WTC11 (cell line): ENCODE results near the gene PKDCC. TPM values are rescaled to one million over a fixed set of nuclear protein-coding genes. Genes with fewer than 3 reads are reported as not detected.
A peak's percentile ranks its signal among the peaks of the same experiment; 100 is the strongest.

ENCODE experiments used
- ATAC-seq: fragments of 200-7000 bp; cut with Tn5 transposase; 2 replicates; pipeline ENCODE4 v1.10.0; 2021; ENCODE audit warnings: mild to moderate bottlenecking, moderate library complexity
- CTCF ChIA-PET: fragments of 300-600 bp; sonication (Branson Sonifier 250); formaldehyde crosslinking; loops from one replicate; lab custom pipeline; 2021; ENCODE audit warnings: antibody characterized with exemption; lab: Charles Lee
- POLR2A ChIA-PET: fragments of 350-600 bp; sonication (Branson Sonifier 250); formaldehyde crosslinking; loops from one replicate; lab custom pipeline; 2021; ENCODE audit warnings: antibody characterized with exemption; lab: Charles Lee
- DNase-seq: peaks from one replicate; pipeline ENCODE4 v3.0.0; 2021; ENCODE audit warnings: low spot score
- H3K27ac Mint-ChIP-seq: 2 replicates; pipeline ENCODE4 v1.8.0; 2021; ENCODE audit warnings: mixed read lengths
- H3K27me3 Mint-ChIP-seq: 2 replicates; pipeline ENCODE4 v1.8.0; 2021; ENCODE audit warnings: low read depth, mild to moderate bottlenecking, moderate library complexity, mixed read lengths
- H3K36me3 Mint-ChIP-seq: 2 replicates; pipeline ENCODE4 v1.8.0; 2021; ENCODE audit warnings: mixed read lengths
- H3K4me1 Mint-ChIP-seq: 2 replicates; pipeline ENCODE4 v1.8.0; 2022; ENCODE audit warnings: mixed read lengths
- H3K4me3 Mint-ChIP-seq: 2 replicates; pipeline ENCODE4 v1.8.0; 2021; ENCODE audit warnings: mild to moderate bottlenecking, moderate library complexity, mixed read lengths
- H3K9me3 Mint-ChIP-seq: 2 replicates; pipeline ENCODE4 v1.8.0; 2021; ENCODE audit warnings: mixed read lengths
- FOXK1 ChIP-seq: sonication (generic); formaldehyde crosslinking; IDR thresholded peaks from 2 replicates; pipeline ENCODE4 v1.8.0; 2022; ENCODE audit warnings: mild to moderate bottlenecking, moderate library complexity, missing genetic modification reagents
- FOXP1 ChIP-seq: sonication (generic); formaldehyde crosslinking; IDR thresholded peaks from 2 replicates; pipeline ENCODE4 v1.8.0; 2022; ENCODE audit warnings: missing genetic modification reagents, mild to moderate bottlenecking, moderate library complexity, borderline replicate concordance
- GRHL2 ChIP-seq: fragments of 250-450 bp; sonication (Bioruptor Pico); IDR thresholded peaks from 2 replicates; pipeline ENCODE4 v1.8.0; 2022; ENCODE audit warnings: mild to moderate bottlenecking, moderate library complexity; ENCODE audit not compliant: insufficient replicate concordance, severe bottlenecking
- KAT7 ChIP-seq: sonication (generic); formaldehyde crosslinking; IDR thresholded peaks from 2 replicates; pipeline ENCODE4 v1.8.1; 2023; ENCODE audit warnings: missing genetic modification reagents, mild to moderate bottlenecking, borderline replicate concordance
- NR3C1 ChIP-seq: sonication (generic); formaldehyde crosslinking; conservative IDR thresholded peaks from 2 replicates; pipeline ENCODE4 v1.8.1; 2023; ENCODE audit warnings: low read depth, mild to moderate bottlenecking, missing genetic modification reagents
- PRRX2 ChIP-seq: fragments of 250-450 bp; sonication (Bioruptor Pico); IDR thresholded peaks from 2 replicates; pipeline ENCODE4 v1.8.0; 2021; ENCODE audit warnings: mild to moderate bottlenecking
- SP1 ChIP-seq: sonication (generic); formaldehyde crosslinking; conservative IDR thresholded peaks from 2 replicates; pipeline ENCODE4 v1.8.1; 2022; ENCODE audit warnings: missing genetic modification reagents
- TP53 ChIP-seq: sonication (generic); formaldehyde crosslinking; IDR thresholded peaks from 2 replicates; pipeline ENCODE4 v1.8.1; 2023; ENCODE audit warnings: mild to moderate bottlenecking, missing genetic modification reagents
- ZNF121 ChIP-seq: sonication (generic); formaldehyde crosslinking; IDR thresholded peaks from 2 replicates; pipeline ENCODE4 v1.8.0; 2023; ENCODE audit warnings: missing genetic modification reagents
- ZNF232 ChIP-seq: sonication (generic); formaldehyde crosslinking; IDR thresholded peaks from 2 replicates; pipeline ENCODE4 v1.8.0; 2022; ENCODE audit warnings: mild to moderate bottlenecking, missing genetic modification reagents
- ZNF396 ChIP-seq: fragments of 250-450 bp; sonication (Bioruptor Pico); IDR thresholded peaks from 2 replicates; pipeline ENCODE4 v1.8.0; 2021; ENCODE audit warnings: mild to moderate bottlenecking, moderate library complexity, borderline replicate concordance
- ZNF671 ChIP-seq: fragments of 250-450 bp; sonication (Bioruptor Pico); IDR thresholded peaks from 2 replicates; pipeline ENCODE4 v1.8.0; 2021; ENCODE audit warnings: mild to moderate bottlenecking
- total RNA-seq: library from RNA; stranded (reverse); gene quantifications from 3 replicates; pipeline ENCODE4 v1.2.3, GENCODE V29; 2021
- TF ChIP-seq, protein P1 (sequence below): sonication (generic); formaldehyde crosslinking; IDR thresholded peaks from 2 replicates; pipeline ENCODE4 v1.8.1; 2022; ENCODE audit warnings: mild to moderate bottlenecking, moderate library complexity, missing genetic modification reagents
- TF ChIP-seq, protein P2 (sequence below): sonication (generic); formaldehyde crosslinking; IDR thresholded peaks from 2 replicates; pipeline ENCODE4 v1.8.0; 2022; ENCODE audit warnings: mild to moderate bottlenecking, missing genetic modification reagents
- TF ChIP-seq, protein P3 (sequence below): sonication (generic); formaldehyde crosslinking; IDR thresholded peaks from 2 replicates; pipeline ENCODE4 v1.8.1; 2023; ENCODE audit warnings: mild to moderate bottlenecking, missing genetic modification reagents

The PKDCC gene
- total RNA-seq, 1 experiment from 2014 or later = 27.3 TPM

DNA sequence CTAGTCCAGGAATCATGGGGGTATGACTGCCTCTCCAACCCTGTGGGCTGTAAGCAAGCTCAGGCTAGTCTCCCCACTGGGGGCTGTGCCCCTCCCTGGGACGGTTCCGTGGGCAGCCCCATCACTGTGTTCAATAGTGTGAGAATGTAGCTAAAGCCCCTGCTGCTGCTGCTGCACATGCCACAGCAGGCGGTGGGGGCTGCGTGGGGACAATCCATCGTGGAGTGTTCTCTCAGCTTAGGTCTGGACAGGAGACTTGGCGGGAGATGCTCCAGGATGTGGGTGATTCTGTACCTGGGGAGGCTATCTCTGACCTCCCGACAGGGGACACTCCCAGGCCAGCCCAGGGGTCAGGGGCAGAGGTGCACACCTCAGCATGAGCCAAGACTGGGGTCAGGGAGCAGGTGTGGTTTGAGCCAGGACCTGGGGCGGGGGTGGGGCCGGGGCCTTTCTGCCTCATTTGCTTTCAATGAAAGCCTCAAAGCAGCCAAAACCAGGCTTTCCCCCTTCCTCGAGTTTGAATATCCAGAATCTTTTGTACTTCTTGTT, 10.2 kb downstream of the PKDCC start:
- no peaks in the 10 kb centered on the region for H3K27me3 Mint-ChIP-seq
- CTCF ChIA-PET = no interaction called here
- no peak overlapping the region for H3K4me3 Mint-ChIP-seq
- no peak for ATAC-seq
- peaks cover 17% of the 10 kb centered on the region for H3K36me3 Mint-ChIP-seq
- DNase-seq = no peak
- TF ChIP-seq, protein P1, sequence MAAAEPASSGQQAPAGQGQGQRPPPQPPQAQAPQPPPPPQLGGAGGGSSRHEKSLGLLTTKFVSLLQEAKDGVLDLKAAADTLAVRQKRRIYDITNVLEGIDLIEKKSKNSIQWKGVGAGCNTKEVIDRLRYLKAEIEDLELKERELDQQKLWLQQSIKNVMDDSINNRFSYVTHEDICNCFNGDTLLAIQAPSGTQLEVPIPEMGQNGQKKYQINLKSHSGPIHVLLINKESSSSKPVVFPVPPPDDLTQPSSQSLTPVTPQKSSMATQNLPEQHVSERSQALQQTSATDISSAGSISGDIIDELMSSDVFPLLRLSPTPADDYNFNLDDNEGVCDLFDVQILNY (CRISPR knock-in tag) = no peak
- TF ChIP-seq TP53 = no peak
- TF ChIP-seq, all 79 proteins: peak for 0
- POLR2A ChIA-PET = no interaction called here
- Mint-ChIP-seq H3K27ac (no peak overlapping the region), H3K9me3 (no peaks in the 10 kb centered on the region), H3K4me1 (peaks cover 26% of the 10 kb centered on the region)

DNA sequence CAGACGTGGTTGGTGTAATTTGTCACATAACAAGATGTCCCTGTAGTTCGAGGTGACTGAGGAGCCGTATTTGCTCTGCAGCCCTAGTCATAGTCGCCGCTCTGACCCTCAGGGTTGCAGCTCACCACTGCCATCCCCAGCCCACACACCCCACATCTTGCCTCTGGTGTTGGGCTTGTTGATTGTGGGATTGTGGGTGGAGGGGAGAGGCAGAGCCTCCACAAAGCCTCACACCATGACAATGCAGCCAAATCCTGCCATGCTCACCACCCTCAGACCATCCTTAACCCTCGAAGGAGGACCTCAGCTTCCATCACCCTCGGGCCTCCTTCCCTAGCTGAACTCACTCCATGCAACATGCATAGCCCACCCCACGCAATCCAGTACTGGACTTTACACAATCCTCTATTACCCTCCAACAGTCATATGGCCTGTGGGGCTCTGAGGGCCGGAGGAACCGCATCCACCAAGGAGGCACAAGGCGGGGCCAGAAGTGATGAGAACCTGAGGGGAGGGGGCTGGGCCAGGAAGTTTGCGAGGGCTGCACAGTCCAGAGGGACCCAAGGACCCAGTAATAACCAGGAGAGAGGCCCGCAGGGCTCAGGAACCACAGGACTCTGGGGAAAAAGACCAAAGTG, 11.6 kb downstream of the PKDCC start:
- CTCF ChIA-PET = interaction anchor here (0.7 to 4.5 kb wide), 3 partner anchors 18 to 189 kb away, joined by 3 to 21 read pairs (median 3); no protein-coding TSS in a partner anchor
- H3K4me1 Mint-ChIP-seq = peaks cover 12% of the 10 kb centered on the region
- H3K9me3 Mint-ChIP-seq = no peaks in the 10 kb centered on the region
- H3K36me3 Mint-ChIP-seq = peaks cover 17% of the 10 kb centered on the region
- TF ChIP-seq PRRX2 (peak; percentile 65; the same call in 1 of the 2 replicates), FOXK1 (CRISPR knock-in tag) (no peak), SP1 (CRISPR knock-in tag) (no peak), KAT7 (CRISPR knock-in tag) (no peak), FOXP1 (CRISPR knock-in tag) (no peak)
- TF ChIP-seq, protein P2, sequence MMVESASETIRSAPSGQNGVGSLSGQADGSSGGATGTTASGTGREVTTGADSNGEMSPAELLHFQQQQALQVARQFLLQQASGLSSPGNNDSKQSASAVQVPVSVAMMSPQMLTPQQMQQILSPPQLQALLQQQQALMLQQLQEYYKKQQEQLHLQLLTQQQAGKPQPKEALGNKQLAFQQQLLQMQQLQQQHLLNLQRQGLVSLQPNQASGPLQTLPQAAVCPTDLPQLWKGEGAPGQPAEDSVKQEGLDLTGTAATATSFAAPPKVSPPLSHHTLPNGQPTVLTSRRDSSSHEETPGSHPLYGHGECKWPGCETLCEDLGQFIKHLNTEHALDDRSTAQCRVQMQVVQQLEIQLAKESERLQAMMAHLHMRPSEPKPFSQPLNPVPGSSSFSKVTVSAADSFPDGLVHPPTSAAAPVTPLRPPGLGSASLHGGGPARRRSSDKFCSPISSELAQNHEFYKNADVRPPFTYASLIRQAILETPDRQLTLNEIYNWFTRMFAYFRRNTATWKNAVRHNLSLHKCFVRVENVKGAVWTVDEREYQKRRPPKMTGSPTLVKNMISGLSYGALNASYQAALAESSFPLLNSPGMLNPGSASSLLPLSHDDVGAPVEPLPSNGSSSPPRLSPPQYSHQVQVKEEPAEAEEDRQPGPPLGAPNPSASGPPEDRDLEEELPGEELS (CRISPR knock-in tag) = no peak
- TF ChIP-seq, all 79 proteins: peak for 1
- no peak for ATAC-seq
- no peak for DNase-seq
- Mint-ChIP-seq H3K27me3 (no peaks in the 10 kb centered on the region), H3K4me3 (no peak overlapping the region), H3K27ac (no peak overlapping the region)
- POLR2A ChIA-PET = no interaction called here

DNA sequence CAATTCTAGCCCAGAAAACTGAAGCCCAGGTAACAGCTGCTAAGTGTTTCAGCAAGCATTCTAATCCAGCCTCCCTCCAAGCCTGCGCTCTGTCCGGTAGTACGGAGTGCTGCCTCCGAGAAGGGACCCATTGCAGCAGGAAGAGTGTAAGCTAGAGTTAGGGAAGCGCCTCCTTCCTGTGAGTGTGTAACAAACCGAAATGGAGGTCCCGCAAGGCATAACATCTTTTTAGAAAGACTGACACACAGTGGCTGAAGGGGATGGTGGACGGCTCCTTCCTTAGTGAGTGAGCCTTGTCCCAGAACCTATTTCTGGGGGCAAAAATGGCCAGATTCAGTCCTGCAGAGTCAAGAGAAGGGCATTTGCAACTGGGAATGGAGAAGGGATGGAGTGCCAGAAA, 12.2 kb downstream of the PKDCC start:
- Mint-ChIP-seq H3K36me3 (peaks cover 17% of the 10 kb centered on the region), H3K4me1 (peaks cover 6% of the 10 kb centered on the region), H3K27ac (no peak overlapping the region), H3K4me3 (no peak overlapping the region), H3K27me3 (no peaks in the 10 kb centered on the region), H3K9me3 (no peaks in the 10 kb centered on the region)
- no peak for DNase-seq
- ChIA-PET POLR2A (no interaction called here), CTCF (interaction anchor here (1.4 to 4.5 kb wide), 3 partner anchors 19 to 189 kb away, joined by 3 to 21 read pairs (median 3); no protein-coding TSS in a partner anchor)
- peak; percentile 36 for ATAC-seq
- TF ChIP-seq ZNF232 (CRISPR knock-in tag) = no peak
- TF ChIP-seq ZNF121 (CRISPR knock-in tag) = no peak
- TF ChIP-seq ZNF396 (CRISPR knock-in tag) = no peak
- TF ChIP-seq ZNF671 (CRISPR knock-in tag) = no peak
- TF ChIP-seq NR3C1 (CRISPR knock-in tag) = no peak
- TF ChIP-seq GRHL2 = no peak
- TF ChIP-seq, protein P3, sequence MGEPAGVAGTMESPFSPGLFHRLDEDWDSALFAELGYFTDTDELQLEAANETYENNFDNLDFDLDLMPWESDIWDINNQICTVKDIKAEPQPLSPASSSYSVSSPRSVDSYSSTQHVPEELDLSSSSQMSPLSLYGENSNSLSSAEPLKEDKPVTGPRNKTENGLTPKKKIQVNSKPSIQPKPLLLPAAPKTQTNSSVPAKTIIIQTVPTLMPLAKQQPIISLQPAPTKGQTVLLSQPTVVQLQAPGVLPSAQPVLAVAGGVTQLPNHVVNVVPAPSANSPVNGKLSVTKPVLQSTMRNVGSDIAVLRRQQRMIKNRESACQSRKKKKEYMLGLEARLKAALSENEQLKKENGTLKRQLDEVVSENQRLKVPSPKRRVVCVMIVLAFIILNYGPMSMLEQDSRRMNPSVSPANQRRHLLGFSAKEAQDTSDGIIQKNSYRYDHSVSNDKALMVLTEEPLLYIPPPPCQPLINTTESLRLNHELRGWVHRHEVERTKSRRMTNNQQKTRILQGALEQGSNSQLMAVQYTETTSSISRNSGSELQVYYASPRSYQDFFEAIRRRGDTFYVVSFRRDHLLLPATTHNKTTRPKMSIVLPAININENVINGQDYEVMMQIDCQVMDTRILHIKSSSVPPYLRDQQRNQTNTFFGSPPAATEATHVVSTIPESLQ (CRISPR knock-in tag) = no peak
